GM12878 (cell line): ENCODE data around the gene OSMR. TPM values are rescaled to one million over a fixed set of nuclear protein-coding genes. Genes with fewer than 3 reads are reported as not detected.

Source experiments
- ATAC-seq: fragments of 200-7000 bp; cut with Tn5 transposase; 3 replicates; pipeline ENCODE4 v1.9.1; 2020; ENCODE audit warnings: mild to moderate bottlenecking, moderate library complexity
- BruUV-seq: library from RNA; stranded (reverse); fragments of 400-500 nt; replicated peaks from 2 replicates; lab custom pipeline; 2021; lab: Mats Ljungman, UMichigan
- CTCF ChIA-PET: fragments of 300-600 bp; sonication (Branson Sonifier 250); formaldehyde crosslinking; extraction: SDS; loops from one replicate; lab custom pipeline; 2021; ENCODE audit warnings: inconsistent platforms; lab: Yijun Ruan, JAX
- POLR2A ChIA-PET: fragments of 350-600 bp; formaldehyde crosslinking; extraction: SDS; loops from one replicate; lab custom pipeline; 2021; ENCODE audit warnings: inconsistent platforms; lab: Charles Lee
- RAD21 ChIA-PET: fragments of 300-600 bp; sonication (Branson Sonifier 250); formaldehyde crosslinking; loops from one replicate; lab custom pipeline; 2023; ENCODE audit warnings: antibody characterized with exemption; ENCODE audit not compliant: unreplicated experiment; lab: Charles Lee
- SMC1A ChIA-PET: fragments of 300-600 bp; sonication (Branson Sonifier 250); formaldehyde crosslinking; loops from one replicate; lab custom pipeline; 2023; ENCODE audit not compliant: unreplicated experiment, uncharacterized antibody; lab: Charles Lee
- DNase-seq: peaks from one replicate; pipeline ENCODE4 v3.0.0-alpha.2; 2011; ENCODE audit warnings: low read depth, low spot score
- FAIRE-seq: peaks from 3 replicates; lab custom pipeline; 2011; peaks lifted over from hg19 to GRCh38; lab: Jason Lieb, UNC
- H2AFZ ChIP-seq: 2 replicates; pipeline ENCODE4 v1.6.0; 2011; ENCODE audit warnings: low read depth, low read length, control low read depth; ENCODE audit not compliant: control insufficient read depth
- H3K27ac ChIP-seq: 2 replicates; pipeline ENCODE4 v1.5.1; 2011; ENCODE audit warnings: control low read depth; ENCODE audit not compliant: control insufficient read depth, insufficient read depth
- H3K27me3 ChIP-seq, 2 experiments: replicated peaks in 1 of 2; 2 replicates each; pipeline versions ENCODE4 v1.6.0 to v1.6.1; 2011; ENCODE audit warnings: low read length in 1 of 2; ENCODE audit not compliant: control insufficient read depth in 2 of 2, insufficient read depth in 2 of 2
- H3K36me3 ChIP-seq, 2 experiments: 2 replicates each; pipeline ENCODE4 v1.5.1; 2011; ENCODE audit warnings: low read length in 1 of 2; ENCODE audit not compliant: control insufficient read depth in 2 of 2, insufficient read depth in 2 of 2
- H3K4me1 ChIP-seq: 2 replicates; pipeline ENCODE4 v1.6.1; 2011; ENCODE audit warnings: mild to moderate bottlenecking, low read length, moderate library complexity, mixed read lengths; ENCODE audit not compliant: control insufficient read depth, insufficient read depth
- H3K4me2 ChIP-seq: 2 replicates; pipeline ENCODE4 v1.6.0; 2011; ENCODE audit warnings: control low read depth; ENCODE audit not compliant: control insufficient read depth, insufficient read depth
- H3K4me3 ChIP-seq: fragments of 200-600 bp; sonication (generic); 2 replicates; pipeline ENCODE4 v1.5.1; 2016
- H3K79me2 ChIP-seq: 2 replicates; pipeline ENCODE4 v1.6.0; 2011; ENCODE audit warnings: low read length; ENCODE audit not compliant: control insufficient read depth, insufficient read depth
- H3K9ac ChIP-seq: 2 replicates; pipeline ENCODE4 v1.8.0; 2011; ENCODE audit warnings: low read length, control low read depth, mixed read lengths; ENCODE audit not compliant: control insufficient read depth, insufficient read depth
- H3K9me3 ChIP-seq: replicated peaks from 3 replicates; pipeline ENCODE4 v1.5.1; 2011; ENCODE audit warnings: mild to moderate bottlenecking, low read length; ENCODE audit not compliant: control insufficient read depth, insufficient read depth
- H4K20me1 ChIP-seq: 2 replicates; pipeline ENCODE4 v1.6.0; 2011; ENCODE audit not compliant: control insufficient read depth, insufficient read depth
- CEBPZ ChIP-seq: fragments of 150-350 bp; IDR thresholded peaks from 2 replicates; pipeline ENCODE4 v1.6.1; 2016; ENCODE audit warnings: low read depth, low read length
- IRF3 ChIP-seq: fragments of 450-650 bp; IDR thresholded peaks from 2 replicates; pipeline ENCODE4 v1.6.1; 2014; ENCODE audit warnings: mild to moderate bottlenecking
- KDM1A ChIP-seq: fragments of 200-600 bp; sonication (generic); IDR thresholded peaks from 2 replicates; pipeline ENCODE4 v1.6.1; 2016; ENCODE audit warnings: borderline replicate concordance
- NR2F1 ChIP-seq: fragments of 450-650 bp; conservative IDR thresholded peaks from 2 replicates; pipeline ENCODE4 v1.6.1; 2017; ENCODE audit warnings: mild to moderate bottlenecking
- PBX3 ChIP-seq: IDR thresholded peaks from 2 replicates; pipeline ENCODE4 v1.6.1; 2011; ENCODE audit warnings: mild to moderate bottlenecking, low read depth, low read length, moderate library complexity; ENCODE audit not compliant: insufficient replicate concordance
- SMARCA5 ChIP-seq: fragments of 450-650 bp; IDR thresholded peaks from 2 replicates; pipeline ENCODE4 v1.6.1; 2017; ENCODE audit warnings: mild to moderate bottlenecking
- TCF7 ChIP-seq: IDR thresholded peaks from 2 replicates; pipeline ENCODE4 v1.6.1; 2014; ENCODE audit warnings: antibody characterized with exemption, borderline replicate concordance
- USF1 ChIP-seq: IDR thresholded peaks from 2 replicates; pipeline ENCODE4 v1.6.1; 2011; ENCODE audit warnings: borderline replicate concordance, low read depth, mild to moderate bottlenecking, moderate library complexity, mixed read lengths, low read length; ENCODE audit not compliant: insufficient read depth; ENCODE audit errors: extremely low read length
- YY1 ChIP-seq: IDR thresholded peaks from 2 replicates; pipeline ENCODE4 v1.6.1; 2011; ENCODE audit warnings: low read depth, mild to moderate bottlenecking, low read length
- WGBS: methylation state at CpG from one replicate; pipeline ENCODE4 v1.1.6; 2016; ENCODE audit warnings: low lambda C conversion rate; ENCODE audit not compliant: insufficient replicate concordance, insufficient coverage; ENCODE audit errors: missing lambda C conversion rate; 5-methylcytosine and 5-hydroxymethylcytosine counted together
- in situ Hi-C: fragments of 300-500 bp; cut with MboI; formaldehyde crosslinking; loops from 9 replicates; pipeline ENCODE4 v1.14.3; 2018; ENCODE audit warnings: mixed read lengths
- intact Hi-C: fragments of 100-400 bp; cut with micrococcal nuclease; formaldehyde crosslinking; loops from one replicate; pipeline ENCODE4 v1.14.2; 2022; ENCODE audit not compliant: unreplicated experiment
- polyA plus RNA-seq, 11 experiments: library from polyadenylated mRNA; depleted of rRNA in 4 of 11; unstranded in 6 of 11; stranded (reverse) in 5 of 11; fragments of >200 nt; fragmentation: Nextera tagmentation in 4 of 11; fragmentation: Illumina TruSeq in 1 of 11; extraction: Ambion mirVana in 4 of 11; extraction: Trizol in 1 of 11; gene quantifications; 1 replicate in 1 of 11; 2 replicates in 10 of 11; pipeline versions ENCODE4 v1.2.1 to v1.2.3, GENCODE V29; 2011 to 2016; ENCODE audit warnings: inconsistent platforms in 2 of 11, missing spikeins in 2 of 11, low read depth in 1 of 11
- total RNA-seq, 4 experiments: library from RNA; depleted of rRNA in 3 of 4; stranded (reverse); fragments of >200 nt in 3 of 4; fragmentation: Illumina TruSeq in 1 of 4; extraction: Trizol in 1 of 4; gene quantifications; 2 replicates each; pipeline versions ENCODE4 v1.2.1 to v1.2.3, GENCODE V29; 2013 to 2021

OSMR gene
- total and polyA plus RNA-seq, 10 of the 15 experiments (the other 5 are each of a cell fraction or from before 2014, with no cell fraction given) = 0.03 to 0.05 TPM; not detected in 8

GRCh38 chr5:38800515-38800914 is 45.3 kb upstream of the OSMR start:
- ATAC-seq (no peak), DNase-seq (no peak), FAIRE-seq (no peak)
- no TSS peak for BruUV-seq
- Histone ChIP-seq H3K4me1 (no peaks in the 10 kb centered on the region), H3K4me2 (no peak overlapping the region), H3K36me3 (no peaks in the 10 kb centered on the region), H3K27ac (no peak overlapping the region), H2AFZ (no peak overlapping the region), H3K27me3 (no peaks in the 10 kb centered on the region), H3K9me3 (no peaks in the 10 kb centered on the region), H3K4me3 (no peak overlapping the region), H4K20me1 (no peaks in the 10 kb centered on the region), H3K79me2 (no peaks in the 10 kb centered on the region), H3K9ac (no peak overlapping the region)
- TF ChIP-seq PBX3 (no peak), SMARCA5 (no peak), TCF7 (no peak), CEBPZ (no peak), USF1 (no peak), KDM1A (no peak), IRF3 (no peak), NR2F1 (no peak), YY1 (no peak)
- CTCF ChIA-PET = interaction anchor here (1.1 to 3.3 kb wide), 4 partner anchors 8 to 418 kb away, joined by 3 to 21 read pairs (median 6); no protein-coding TSS in a partner anchor
- WGBS = 0% methylated on average over 3 of the region's 3 CpGs
- in situ Hi-C loops (no loop called here), intact Hi-C loops (no loop called here)
- POLR2A ChIA-PET = no interaction called here
- SMC1A ChIA-PET = interaction anchor here (1.3 kb wide), 1 partner anchor 380 kb away, joined by 4 read pairs; no protein-coding TSS in a partner anchor
- RAD21 ChIA-PET = interaction anchor here (1.2 kb wide), 1 partner anchor 359 kb away, joined by 4 read pairs; no protein-coding TSS in a partner anchor
